BLaER1 (cell line): Measurements from ENCODE around the gene CUL3.

ENCODE experiments used
- H3K27ac ChIP-seq: shearing (Covaris generic); formaldehyde crosslinking; 2 replicates; pipeline ENCODE4 v1.8.1; 2022
- H3K27me3 ChIP-seq: shearing (Covaris generic); formaldehyde crosslinking; 2 replicates; pipeline ENCODE4 v1.8.1; 2022
- H3K36me3 ChIP-seq: shearing (Covaris generic); formaldehyde crosslinking; 2 replicates; pipeline ENCODE4 v1.8.1; 2022
- H3K4me1 ChIP-seq: shearing (Covaris generic); formaldehyde crosslinking; 2 replicates; pipeline ENCODE4 v1.8.1; 2022
- H3K4me2 ChIP-seq: shearing (Covaris generic); formaldehyde crosslinking; 2 replicates; pipeline ENCODE4 v1.8.1; 2022
- H3K4me3 ChIP-seq: shearing (Covaris generic); formaldehyde crosslinking; 2 replicates; pipeline ENCODE4 v1.8.1; 2022
- H3K9ac ChIP-seq: shearing (Covaris generic); formaldehyde crosslinking; 2 replicates; pipeline ENCODE4 v1.8.1; 2022
- H3K9me3 ChIP-seq: shearing (Covaris generic); formaldehyde crosslinking; 2 replicates; pipeline ENCODE4 v1.8.1; 2022
- H4K20me1 ChIP-seq: shearing (Covaris generic); formaldehyde crosslinking; 2 replicates; pipeline ENCODE4 v1.8.1; 2022
- Cebpa-rat ChIP-seq: shearing (Covaris generic); IDR thresholded peaks from 2 replicates; pipeline ENCODE4 v1.8.1; 2022

Gene CUL3

DNA sequence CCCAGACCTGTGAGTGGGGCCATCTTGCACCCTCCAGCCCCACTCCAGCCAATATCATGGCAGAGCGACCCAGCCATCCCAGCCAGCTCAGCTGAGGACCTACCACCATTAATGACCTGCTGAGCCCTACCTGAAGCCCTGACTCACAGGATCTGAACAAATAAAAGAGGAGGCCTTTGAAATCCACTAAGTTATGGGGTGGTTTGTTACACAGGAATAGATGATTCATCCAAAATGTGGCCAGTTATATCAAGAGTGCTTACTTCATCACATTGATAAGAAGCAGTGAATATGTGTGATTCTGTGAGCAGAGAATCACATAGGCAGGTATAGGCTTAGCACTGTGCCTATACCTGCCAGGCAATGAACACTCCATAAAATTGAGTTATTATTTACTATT, 148.5 kb downstream of the CUL3 start:
- no peak for TF ChIP-seq Cebpa-rat
- H3K27ac ChIP-seq = no peak overlapping the region
- no peaks in the 10 kb centered on the region for H3K9me3 ChIP-seq
- H3K4me2 ChIP-seq = no peak overlapping the region
- H3K27me3 ChIP-seq = no peaks in the 10 kb centered on the region
- H3K4me1 ChIP-seq = no peaks in the 10 kb centered on the region
- H3K9ac ChIP-seq = no peak overlapping the region
- H3K36me3 ChIP-seq = no peaks in the 10 kb centered on the region
- H3K4me3 ChIP-seq = no peak overlapping the region
- no peaks in the 10 kb centered on the region for H4K20me1 ChIP-seq

DNA sequence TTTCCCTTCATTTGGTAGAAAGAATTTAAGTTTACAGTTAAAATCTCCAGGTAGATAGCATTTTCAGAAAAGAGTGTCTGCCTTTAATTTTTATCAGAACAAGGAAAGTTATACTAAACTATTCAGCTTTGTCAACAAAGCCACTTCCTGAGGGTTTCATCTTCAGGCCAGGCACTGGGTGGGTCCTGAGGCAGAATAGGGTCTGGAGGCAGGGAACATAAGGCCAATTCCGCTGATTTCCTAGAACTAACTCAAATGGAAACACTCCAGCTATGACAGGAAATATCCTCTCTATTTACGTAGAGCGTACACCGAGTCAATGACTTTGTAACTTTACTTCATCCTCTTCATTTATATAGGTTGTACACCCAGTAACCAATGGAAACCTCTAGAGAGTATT, 150.5 kb downstream of the CUL3 start:
- Histone ChIP-seq H4K20me1 (no peaks in the 10 kb centered on the region), H3K36me3 (no peaks in the 10 kb centered on the region), H3K4me2 (no peak overlapping the region), H3K9ac (no peak overlapping the region), H3K27ac (no peak overlapping the region), H3K27me3 (no peaks in the 10 kb centered on the region), H3K4me3 (no peak overlapping the region), H3K9me3 (peaks cover 8% of the 10 kb centered on the region), H3K4me1 (no peaks in the 10 kb centered on the region)
- TF ChIP-seq Cebpa-rat = no peak

DNA sequence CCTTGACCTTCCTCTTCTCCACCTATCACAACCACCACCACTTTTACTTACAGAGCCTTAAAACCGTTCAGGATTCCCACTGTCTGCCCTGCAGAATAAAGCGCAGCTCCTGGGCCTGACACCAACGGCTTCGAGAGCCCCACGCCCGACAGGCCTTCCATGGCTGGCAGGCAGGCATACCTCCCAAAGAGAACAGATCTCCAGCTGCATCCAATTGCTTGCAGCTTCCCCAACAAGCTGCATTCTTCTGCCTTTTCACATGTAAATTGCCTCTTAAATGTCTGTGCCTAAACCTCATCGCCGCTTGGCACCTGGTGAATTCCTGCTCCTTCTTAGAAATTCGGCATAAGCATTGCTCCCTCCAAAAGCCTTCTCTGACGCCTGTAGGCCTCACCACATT, 151.7 kb downstream of the CUL3 start:
- Histone ChIP-seq H3K27me3 (no peaks in the 10 kb centered on the region), H3K36me3 (no peaks in the 10 kb centered on the region), H3K27ac (no peak overlapping the region), H3K9me3 (peaks cover 8% of the 10 kb centered on the region), H3K4me3 (no peak overlapping the region), H3K4me2 (no peak overlapping the region), H3K4me1 (no peaks in the 10 kb centered on the region), H3K9ac (no peak overlapping the region), H4K20me1 (no peaks in the 10 kb centered on the region)
- TF ChIP-seq Cebpa-rat = no peak

DNA sequence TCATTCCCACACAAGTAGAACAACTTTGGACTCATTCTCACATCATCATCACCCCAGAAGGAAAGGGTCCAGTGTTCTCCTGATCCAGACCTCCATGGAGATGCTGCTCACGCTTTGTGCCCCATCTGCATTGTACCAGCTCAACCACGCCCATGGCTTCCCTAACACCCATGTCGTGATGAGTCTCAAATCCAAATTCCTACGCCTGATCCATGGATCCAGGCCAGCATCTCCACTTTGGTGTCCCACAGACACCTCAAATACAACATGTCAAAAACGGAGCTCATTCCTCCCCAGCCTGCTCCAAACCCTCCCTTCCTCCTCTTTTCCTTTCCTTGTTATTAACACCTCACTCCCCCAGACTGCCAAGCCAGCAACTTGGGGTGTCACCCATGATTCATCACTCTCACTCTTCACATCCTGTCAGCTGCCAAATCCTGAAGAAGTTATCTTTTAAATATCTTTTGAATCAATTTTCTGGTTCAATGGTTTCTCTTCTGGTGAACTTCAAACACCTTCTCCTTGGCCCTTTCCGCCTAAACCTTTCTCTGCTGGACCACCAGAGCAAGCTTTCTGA, 153.1 kb downstream of the CUL3 start:
- Histone ChIP-seq H3K27ac (no peak overlapping the region), H3K27me3 (no peaks in the 10 kb centered on the region), H4K20me1 (no peaks in the 10 kb centered on the region), H3K4me3 (no peak overlapping the region), H3K4me2 (no peak overlapping the region), H3K9me3 (peaks cover 8% of the 10 kb centered on the region), H3K9ac (no peak overlapping the region), H3K36me3 (no peaks in the 10 kb centered on the region), H3K4me1 (no peaks in the 10 kb centered on the region)
- TF ChIP-seq Cebpa-rat = no peak

DNA sequence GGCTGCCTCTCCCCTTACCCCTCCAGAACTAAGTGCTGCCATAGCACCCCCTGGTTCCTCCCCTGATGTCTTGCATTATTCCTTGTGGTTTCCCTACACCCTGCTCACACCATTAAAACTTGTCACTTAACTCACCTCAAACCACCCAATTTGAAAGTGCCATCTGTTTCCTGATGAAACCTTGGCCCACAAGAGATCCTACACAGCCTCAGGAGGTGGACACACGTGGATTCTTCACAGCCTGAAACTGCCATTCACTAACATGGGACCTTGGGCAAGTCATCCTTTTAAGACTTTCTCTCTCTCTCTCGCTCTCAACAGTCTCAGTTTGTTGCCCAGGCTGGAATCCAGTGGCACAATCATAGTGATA, 155.7 kb downstream of the CUL3 start:
- Histone ChIP-seq H4K20me1 (no peaks in the 10 kb centered on the region), H3K9ac (no peak overlapping the region), H3K4me2 (no peak overlapping the region), H3K4me3 (no peak overlapping the region), H3K27me3 (no peaks in the 10 kb centered on the region), H3K4me1 (no peaks in the 10 kb centered on the region), H3K36me3 (no peaks in the 10 kb centered on the region), H3K9me3 (peaks cover 21% of the 10 kb centered on the region), H3K27ac (no peak overlapping the region)
- TF ChIP-seq Cebpa-rat = no peak

DNA sequence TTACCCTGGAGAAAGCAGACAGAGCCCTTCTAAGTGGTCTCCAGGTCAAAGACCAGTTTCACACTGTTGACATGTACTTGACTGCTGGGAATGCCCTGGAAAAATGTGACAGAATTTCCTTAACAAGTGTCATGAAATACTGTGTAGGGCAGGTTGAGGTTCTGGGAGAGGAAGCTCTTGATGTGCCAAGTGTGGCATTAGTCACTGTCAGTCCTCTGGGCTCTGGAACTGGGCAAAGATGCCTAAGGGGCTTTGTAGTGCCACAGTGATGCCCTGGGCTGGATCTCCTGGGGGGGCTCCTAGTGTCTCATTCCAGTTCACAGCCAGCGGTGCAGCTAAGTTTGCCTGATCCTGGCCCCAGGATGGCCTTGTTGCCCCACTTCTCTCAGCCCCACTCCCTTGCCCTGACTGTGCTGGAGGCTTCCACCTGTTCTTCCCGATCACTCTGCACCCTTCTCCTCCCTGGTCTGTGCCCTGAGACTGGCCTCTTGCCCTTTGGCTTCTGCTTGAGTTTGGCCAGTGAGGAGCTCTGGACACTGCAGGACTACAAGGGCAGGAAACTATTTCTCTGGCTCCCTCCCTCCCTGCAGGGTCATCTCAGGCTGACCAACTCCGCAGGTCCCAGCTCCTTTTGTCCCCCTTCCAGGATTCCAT, 156.2 kb downstream of the CUL3 start:
- H3K36me3 ChIP-seq = no peaks in the 10 kb centered on the region
- no peak for TF ChIP-seq Cebpa-rat
- H3K4me3 ChIP-seq = no peak overlapping the region
- no peaks in the 10 kb centered on the region for H3K27me3 ChIP-seq
- no peaks in the 10 kb centered on the region for H3K4me1 ChIP-seq
- no peak overlapping the region for H3K27ac ChIP-seq
- H4K20me1 ChIP-seq = no peaks in the 10 kb centered on the region
- no peak overlapping the region for H3K9ac ChIP-seq
- H3K4me2 ChIP-seq = no peak overlapping the region
- peaks cover 21% of the 10 kb centered on the region for H3K9me3 ChIP-seq

DNA sequence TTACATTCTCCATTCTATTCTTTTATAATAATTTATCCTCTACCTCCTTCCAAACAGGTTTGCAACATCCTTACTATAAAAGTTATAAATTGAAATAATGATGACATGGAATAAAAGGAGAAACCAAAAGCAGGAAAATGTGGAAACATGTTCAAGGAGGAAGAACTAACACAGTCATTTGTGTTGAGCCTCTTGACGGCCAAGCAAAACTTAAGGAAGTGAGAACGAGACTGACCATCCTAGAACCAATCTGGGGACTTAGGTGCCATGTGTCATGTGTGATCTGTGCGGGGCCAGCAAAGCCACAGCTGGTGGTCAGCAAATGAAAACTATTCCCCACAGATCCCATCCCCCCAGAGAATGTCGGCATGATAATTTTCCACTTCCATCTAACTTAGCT, 157.7 kb downstream of the CUL3 start:
- H3K4me3 ChIP-seq = no peak overlapping the region
- H3K9me3 ChIP-seq = peaks cover 21% of the 10 kb centered on the region
- no peak for TF ChIP-seq Cebpa-rat
- no peak overlapping the region for H3K27ac ChIP-seq
- no peak overlapping the region for H3K4me2 ChIP-seq
- H3K9ac ChIP-seq = no peak overlapping the region
- H3K27me3 ChIP-seq = no peaks in the 10 kb centered on the region
- H3K36me3 ChIP-seq = no peaks in the 10 kb centered on the region
- no peaks in the 10 kb centered on the region for H4K20me1 ChIP-seq
- H3K4me1 ChIP-seq = no peaks in the 10 kb centered on the region

DNA sequence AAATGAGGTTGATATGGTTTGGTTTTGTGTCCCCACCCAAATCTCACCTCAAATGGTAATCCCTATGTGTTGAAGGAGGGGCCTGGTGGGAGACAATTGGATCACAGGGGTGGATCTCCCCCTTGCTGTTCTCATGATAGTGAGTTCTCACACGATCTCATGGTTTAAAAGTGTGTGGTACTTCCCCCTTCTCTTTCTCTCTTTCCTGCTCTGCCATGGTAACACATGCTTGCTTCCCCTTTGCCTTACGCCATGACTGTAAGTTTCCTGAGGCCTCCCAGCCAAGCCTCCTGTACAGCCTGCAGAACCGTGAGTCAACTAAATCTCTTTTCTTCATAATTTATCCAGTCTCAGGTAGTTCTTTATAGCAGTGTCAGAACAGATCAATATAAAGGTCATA, 158.5 kb downstream of the CUL3 start:
- H3K4me3 ChIP-seq = no peak overlapping the region
- peaks cover 21% of the 10 kb centered on the region for H3K9me3 ChIP-seq
- no peak overlapping the region for H3K9ac ChIP-seq
- H3K36me3 ChIP-seq = no peaks in the 10 kb centered on the region
- no peaks in the 10 kb centered on the region for H3K4me1 ChIP-seq
- no peak overlapping the region for H3K27ac ChIP-seq
- no peak for TF ChIP-seq Cebpa-rat
- no peaks in the 10 kb centered on the region for H4K20me1 ChIP-seq
- H3K4me2 ChIP-seq = no peak overlapping the region
- H3K27me3 ChIP-seq = no peaks in the 10 kb centered on the region

DNA sequence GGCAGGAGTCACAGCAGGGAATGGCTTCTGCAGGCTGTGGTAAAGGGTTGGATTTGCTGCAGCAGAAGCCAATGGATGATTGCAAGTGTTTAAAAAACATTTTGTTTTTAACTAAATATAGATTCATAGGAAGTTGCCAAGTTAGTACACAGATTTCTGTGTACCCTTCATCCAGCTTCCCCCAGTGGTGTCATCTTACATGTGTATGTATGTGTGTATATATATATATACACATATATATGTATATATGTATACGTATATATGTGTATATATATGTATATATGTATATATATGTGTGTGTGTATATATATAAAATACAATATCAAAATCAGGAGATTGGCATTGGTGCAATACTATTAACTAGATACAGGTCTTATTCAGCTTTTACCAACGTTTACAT, 164.1 kb downstream of the CUL3 start:
- no peak for TF ChIP-seq Cebpa-rat
- H3K4me1 ChIP-seq = no peaks in the 10 kb centered on the region
- no peaks in the 10 kb centered on the region for H4K20me1 ChIP-seq
- no peak overlapping the region for H3K4me3 ChIP-seq
- no peak overlapping the region for H3K27ac ChIP-seq
- peaks cover 5% of the 10 kb centered on the region; the same call in 1 of the 2 replicates for H3K9me3 ChIP-seq
- no peak overlapping the region for H3K9ac ChIP-seq
- no peaks in the 10 kb centered on the region for H3K36me3 ChIP-seq
- H3K4me2 ChIP-seq = no peak overlapping the region
- H3K27me3 ChIP-seq = no peaks in the 10 kb centered on the region
